Naive thymus-derived CD8-positive, alpha-beta T cell (primary cell): Measurements from ENCODE around the gene BBS4. TPM values are rescaled to one million over a fixed set of nuclear protein-coding genes. Genes with fewer than 3 reads are reported as not detected.

Experiments used
- ATAC-seq, 2 donors: fragments of 150-1000 bp; cut with Tn5 transposase in 1 of 2; sonication (Bioruptor Pico), chemical (Tn5 transposase) in 1 of 2; 1 replicate in 1 of 2; 2 replicates in 1 of 2; pipeline ENCODE4 v1.10.0; 2021; ENCODE audit warnings: mild to moderate bottlenecking in 2 of 2, moderate library complexity in 2 of 2
- POLR2A ChIA-PET: fragments of 350-600 bp; sonication (Branson Sonifier 250); formaldehyde crosslinking; loops from one replicate; lab custom pipeline; 2021; ENCODE audit warnings: antibody characterized with exemption; lab: Charles Lee
- DNase-seq, 10 donors: peaks; one replicate each; pipeline versions ENCODE4 v3.0.0 to v3.0.0-alpha.2; 2020 to 2022
- H3K27ac Mint-ChIP-seq, 10 donors: one replicate each; pipeline ENCODE4 v1.8.0; 2020 to 2022; ENCODE audit warnings: mild to moderate bottlenecking in 10 of 10, mixed read lengths in 10 of 10, moderate library complexity in 4 of 10, inconsistent platforms in 1 of 10
- H3K27me3 Mint-ChIP-seq, 5 donors: one replicate each; pipeline ENCODE4 v1.8.0; 2021 to 2022; ENCODE audit warnings: mixed read lengths in 5 of 5
- H3K36me3 Mint-ChIP-seq, 3 donors: one replicate each; pipeline ENCODE4 v1.8.0; 2020 to 2022; ENCODE audit warnings: mixed read lengths in 3 of 3, mild to moderate bottlenecking in 2 of 3, inconsistent platforms in 1 of 3
- H3K4me1 Mint-ChIP-seq, 4 donors: one replicate each; pipeline ENCODE4 v1.8.0; 2021 to 2022; ENCODE audit warnings: mixed read lengths in 4 of 4
- H3K4me3 Mint-ChIP-seq, 10 donors: one replicate each; pipeline ENCODE4 v1.8.0; 2020 to 2022; ENCODE audit warnings: mild to moderate bottlenecking in 10 of 10, mixed read lengths in 10 of 10, moderate library complexity in 6 of 10, inconsistent platforms in 1 of 10
- H3K9me3 Mint-ChIP-seq, 9 donors: one replicate each; pipeline ENCODE4 v1.8.0; 2020 to 2022; ENCODE audit warnings: mixed read lengths in 9 of 9, mild to moderate bottlenecking in 3 of 9, inconsistent platforms in 1 of 9, moderate library complexity in 1 of 9
- polyA plus RNA-seq, 3 donors: library from polyadenylated mRNA; unstranded; fragments of 300-500 nt; fragmentation: Illumina TruSeq; gene quantifications; one replicate each; pipeline ENCODE4 v1.2.3, GENCODE V29; 2021
- total RNA-seq, 8 experiments: library from RNA in 2 of 8; stranded (reverse) in 2 of 8; gene quantifications; one replicate each; pipeline ENCODE4 v1.2.3 and lab custom pipeline; 2021 to 2026

BBS4 gene
- total and polyA plus RNA-seq, 5 experiments from 2014 or later = 14.4 to 28.7 (median 15.9) TPM

DNA sequence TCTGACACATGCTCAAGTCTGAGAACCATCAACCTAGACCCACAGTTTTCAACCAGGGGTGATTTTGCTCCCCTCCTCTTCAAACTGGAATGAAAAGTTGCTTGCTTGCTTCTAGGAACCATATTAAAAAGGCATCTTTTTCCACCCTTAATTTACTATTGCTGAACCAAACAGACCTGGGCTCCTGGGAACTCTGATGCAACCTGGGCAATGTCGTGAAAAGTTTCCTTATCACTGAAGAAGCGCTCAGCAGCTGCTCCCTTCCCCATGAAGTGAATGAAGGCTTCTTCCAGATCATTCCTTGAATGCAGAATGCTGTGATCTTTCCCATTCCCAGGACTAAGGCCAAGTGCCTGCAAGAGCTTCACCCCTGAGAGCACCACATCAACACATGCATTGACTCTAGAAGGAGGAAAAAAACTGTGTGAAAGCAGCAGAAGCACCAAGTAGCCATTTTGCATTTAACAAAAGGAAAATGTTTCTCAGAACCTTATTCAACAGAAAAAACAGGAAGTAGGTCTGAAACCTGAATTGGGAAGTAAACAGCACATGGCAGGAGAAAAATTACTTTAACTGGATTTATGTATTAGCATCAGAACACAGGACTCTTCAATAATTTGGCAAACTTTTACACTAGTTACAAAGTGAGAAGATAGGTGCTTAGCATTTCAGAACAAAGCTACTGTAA is 88.8 kb downstream of the BBS4 start:
- ATAC-seq = no peak
- no peaks in the 10 kb centered on the region for H3K27me3 Mint-ChIP-seq
- POLR2A ChIA-PET = no interaction called here
- H3K9me3 Mint-ChIP-seq = no peaks in the 10 kb centered on the region
- H3K36me3 Mint-ChIP-seq = peaks cover 18 to 79% (median 31%) of the 10 kb centered on the region in 3 donors
- peak overlapping the region in 1 of 10 donors; percentile 25 for H3K4me3 Mint-ChIP-seq
- peak overlapping the region in 6 of 10 donors; percentile 5 to 76 (median 50) for H3K27ac Mint-ChIP-seq
- DNase-seq = no peak
- peaks cover 12 to 53% (median 43%) of the 10 kb centered on the region in 4 donors for H3K4me1 Mint-ChIP-seq

DNA sequence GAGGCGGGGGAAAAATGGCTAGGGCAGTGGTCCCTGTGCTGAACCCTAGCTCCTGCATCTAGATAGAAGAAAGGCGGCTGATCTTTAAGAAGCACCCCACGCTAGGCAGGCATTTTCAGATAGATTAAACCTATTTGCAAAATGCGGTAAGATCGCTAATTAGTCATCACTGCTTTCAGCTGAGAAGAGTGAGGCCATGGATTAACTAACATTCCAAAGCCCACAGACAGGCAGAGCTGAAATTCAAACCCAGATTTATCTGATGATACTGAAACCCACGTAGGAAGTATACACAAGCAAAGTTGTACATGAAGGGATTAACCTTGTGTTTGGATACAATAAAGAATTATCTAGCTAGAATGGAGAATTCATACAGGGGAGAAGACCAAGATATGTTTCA is 92.8 kb downstream of the BBS4 start:
- no peak for DNase-seq
- Mint-ChIP-seq H3K4me3 (peak overlapping the region in 2 of 10 donors; percentile 28 to 42), H3K9me3 (no peaks in the 10 kb centered on the region), H3K36me3 (peaks cover 17 to 59% (median 18%) of the 10 kb centered on the region in 3 donors), H3K27me3 (no peaks in the 10 kb centered on the region), H3K4me1 (peaks cover 23 to 79% (median 63%) of the 10 kb centered on the region in 4 donors), H3K27ac (peak overlapping the region in 1 of 10 donors; percentile 22)
- no peak for ATAC-seq
- POLR2A ChIA-PET = interaction anchor here (0.7 kb wide), 1 partner anchor 318 kb away, joined by 3 read pairs; no protein-coding TSS in a partner anchor

DNA sequence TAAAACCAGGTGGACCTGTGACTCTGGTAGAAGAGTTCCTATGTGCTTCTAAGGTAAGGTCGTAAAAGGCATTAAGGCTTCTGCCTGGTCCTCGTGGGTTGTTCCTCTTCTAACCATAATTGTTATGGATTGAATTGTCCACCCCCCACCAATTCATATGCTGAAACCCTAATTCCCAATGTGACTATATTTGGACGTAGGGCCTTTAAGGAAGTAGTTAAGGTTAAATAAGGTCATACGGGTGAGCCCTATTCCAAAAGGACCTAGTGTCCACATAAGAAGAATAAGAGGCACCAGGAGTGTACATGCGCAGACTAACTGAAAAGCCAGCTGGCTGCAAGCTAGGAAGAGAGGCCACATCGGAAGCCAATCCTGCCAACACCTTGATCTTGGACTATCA is 95.6 kb downstream of the BBS4 start:
- Mint-ChIP-seq H3K27me3 (no peaks in the 10 kb centered on the region), H3K36me3 (peaks cover 13 to 34% (median 17%) of the 10 kb centered on the region in 3 donors), H3K9me3 (no peaks in the 10 kb centered on the region), H3K4me1 (peaks cover 27 to 73% (median 63%) of the 10 kb centered on the region in 4 donors), H3K4me3 (peak overlapping the region; percentile 43 to 98 (median 69)), H3K27ac (peak overlapping the region in 8 of 10 donors; percentile 3 to 56 (median 24))
- no peak for ATAC-seq
- POLR2A ChIA-PET = interaction anchor here (0.7 kb wide), 1 partner anchor 23 kb away, joined by 4 read pairs; no protein-coding TSS in a partner anchor
- no peak for DNase-seq

DNA sequence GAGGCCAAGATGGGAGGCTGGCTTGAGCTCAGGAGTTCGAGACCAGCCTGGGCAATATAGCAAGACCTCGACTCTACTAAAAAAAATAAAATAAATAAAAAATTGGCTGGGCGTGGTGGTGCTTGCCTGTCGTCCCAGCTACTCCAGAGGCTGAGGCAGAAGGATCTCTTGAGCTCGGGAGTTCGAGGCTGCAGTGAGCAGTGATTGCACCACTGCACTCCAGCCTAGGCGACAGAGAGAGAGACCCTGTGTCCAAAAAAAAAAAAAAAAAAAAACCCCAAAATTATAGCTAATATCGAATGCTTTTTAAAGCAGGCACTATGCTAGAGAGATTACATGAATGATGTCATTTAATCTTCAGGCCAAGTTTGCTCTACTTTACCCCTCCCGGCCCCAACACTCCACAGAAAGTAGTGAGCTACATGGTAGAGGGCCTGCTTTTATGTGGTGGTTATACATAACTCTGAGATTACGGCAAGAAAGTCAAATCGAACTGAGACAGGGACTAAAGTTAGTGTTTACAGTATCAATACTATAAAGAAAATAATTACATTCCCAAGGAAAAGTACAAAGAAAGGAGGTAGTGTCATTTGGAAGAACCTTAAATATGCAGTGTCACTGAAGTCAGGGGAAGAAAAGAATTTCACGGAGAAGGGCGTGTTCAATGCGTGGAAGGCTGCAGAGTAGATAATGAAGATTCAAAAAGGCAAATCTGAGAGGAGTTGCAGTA is 96.4 kb downstream of the BBS4 start:
- Mint-ChIP-seq H3K36me3 (peaks cover 12 to 31% (median 17%) of the 10 kb centered on the region in 3 donors), H3K27ac (peak overlapping the region; percentile 92 to 99 (median 97)), H3K4me1 (peaks cover 27 to 67% (median 59%) of the 10 kb centered on the region in 4 donors), H3K9me3 (no peaks in the 10 kb centered on the region), H3K27me3 (no peaks in the 10 kb centered on the region), H3K4me3 (peak overlapping the region; percentile 88 to 98 (median 96))
- DNase-seq (no peak), ATAC-seq (no peak)
- POLR2A ChIA-PET = interaction anchor here (0.6 to 1.0 kb wide), 7 partner anchors 15 to 890 kb away, joined by 3 to 8 read pairs (median 3); no protein-coding TSS in a partner anchor

DNA sequence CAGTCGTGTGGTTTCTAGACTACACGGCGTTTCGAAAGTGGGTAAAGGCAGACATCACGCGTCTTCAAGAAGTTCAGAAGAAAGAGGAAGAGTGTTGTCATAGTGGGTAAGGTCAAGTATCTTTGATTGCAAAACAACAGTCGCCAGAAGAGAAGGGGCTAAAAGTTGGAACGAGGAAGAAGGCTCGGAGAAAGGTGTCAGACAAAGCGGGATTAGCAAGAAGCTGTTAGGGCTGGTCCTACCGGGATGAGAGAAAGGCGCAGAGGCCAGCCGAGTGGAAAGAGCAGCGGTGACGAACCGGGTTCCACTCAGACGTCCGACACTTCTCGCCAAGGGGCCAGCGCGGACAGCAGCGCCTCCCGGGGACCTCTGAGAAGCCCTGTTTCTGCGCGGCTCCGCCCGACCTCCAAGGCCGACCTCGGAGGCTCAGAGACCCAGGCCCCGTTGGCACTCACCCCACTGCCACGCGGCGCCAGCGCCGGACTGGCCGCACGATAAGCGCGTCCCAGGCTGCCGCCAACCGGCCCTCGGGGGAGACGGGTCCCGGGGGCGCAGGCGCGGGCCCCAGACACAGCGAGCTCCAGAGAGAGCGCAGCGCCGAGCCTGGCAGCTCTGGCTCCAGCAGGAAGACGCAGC is 97.1 kb downstream of the BBS4 start:
- DNase-seq (peak in 6 of 10 donors; percentile 20 to 62 (median 30)), ATAC-seq (peak; percentile 24 to 26)
- no peaks in the 10 kb centered on the region for H3K27me3 Mint-ChIP-seq
- H3K36me3 Mint-ChIP-seq = peaks cover 9 to 26% (median 17%) of the 10 kb centered on the region in 3 donors
- peak overlapping the region; percentile 88 to 98 (median 96) for H3K4me3 Mint-ChIP-seq
- POLR2A ChIA-PET = interaction anchor here (0.6 to 1.0 kb wide), 11 partner anchors 11 to 890 kb away, joined by 3 to 8 read pairs (median 3); partner anchors contain the start of gene HEXA
- no peaks in the 10 kb centered on the region for H3K9me3 Mint-ChIP-seq
- peaks cover 27 to 64% (median 56%) of the 10 kb centered on the region in 4 donors for H3K4me1 Mint-ChIP-seq
- peak overlapping the region; percentile 92 to 99 (median 98) for H3K27ac Mint-ChIP-seq

DNA sequence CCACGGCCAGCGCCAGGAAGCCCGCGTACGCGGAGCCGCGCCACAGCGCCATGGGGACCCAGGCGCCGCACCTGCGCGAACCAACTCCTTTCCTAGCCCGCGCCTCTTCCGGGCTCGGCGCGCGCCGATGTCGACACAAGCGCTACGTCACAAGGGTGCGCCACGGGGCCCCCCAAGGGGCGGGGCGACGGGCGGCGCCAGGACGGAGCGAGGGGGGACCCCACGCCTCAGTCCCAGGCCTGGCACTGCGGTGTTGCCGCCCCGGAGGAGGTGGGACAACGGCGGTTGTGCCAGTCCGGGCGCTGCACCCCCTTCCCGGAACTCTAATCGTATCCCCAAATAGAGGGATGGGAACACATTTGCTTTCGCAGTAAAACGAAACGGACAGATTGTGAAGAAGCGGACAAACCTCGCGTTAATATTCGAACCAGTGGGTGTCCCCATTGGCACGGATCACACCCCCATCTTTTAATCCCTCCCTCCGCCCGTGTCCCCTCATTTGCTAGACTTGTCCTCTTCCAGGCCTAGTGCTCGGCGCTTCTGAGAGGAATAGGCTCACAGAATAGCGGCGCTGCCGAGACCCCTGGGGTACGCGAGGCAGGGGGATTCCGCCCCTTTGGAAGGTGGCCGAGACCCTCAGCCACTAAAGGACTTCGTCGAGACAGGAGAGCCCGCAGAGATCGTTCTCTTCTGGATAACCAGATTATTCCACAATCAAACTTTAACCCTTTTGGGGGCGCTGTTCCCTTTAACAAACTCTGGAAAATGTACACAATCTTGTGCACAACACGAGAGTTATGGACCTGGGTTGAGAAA is 97.8 kb downstream of the BBS4 start, which contains the start of gene ADPGK:
Gene ADPGK, minus strand, starts transcription at position 119 of the 816 bp plus-strand sequence. Its CDS starts 67 bp downstream, at position 52.
- peak; percentile 82 to 83 for ATAC-seq
- H3K27me3 Mint-ChIP-seq = no peaks in the 10 kb centered on the region
- H3K27ac Mint-ChIP-seq = peak within 1 kb of the TSS; percentile 92 to 99 (median 99)
- no peaks in the 10 kb centered on the region for H3K9me3 Mint-ChIP-seq
- POLR2A ChIA-PET = interaction anchor here (0.6 to 1.0 kb wide), 10 partner anchors 10 to 556 kb away, joined by 3 to 4 read pairs (median 3); partner anchors contain the start of genes BBS4, HEXA and HIGD2B
- peaks cover 25 to 57% (median 49%) of the 10 kb centered on the region in 4 donors for H3K4me1 Mint-ChIP-seq
- peaks cover 7 to 19% (median 12%) of the 10 kb centered on the region in 3 donors for H3K36me3 Mint-ChIP-seq
- peak; percentile 92 to 99 (median 96) for DNase-seq
- H3K4me3 Mint-ChIP-seq = peak within 1 kb of the TSS; percentile 88 to 98 (median 96)

DNA sequence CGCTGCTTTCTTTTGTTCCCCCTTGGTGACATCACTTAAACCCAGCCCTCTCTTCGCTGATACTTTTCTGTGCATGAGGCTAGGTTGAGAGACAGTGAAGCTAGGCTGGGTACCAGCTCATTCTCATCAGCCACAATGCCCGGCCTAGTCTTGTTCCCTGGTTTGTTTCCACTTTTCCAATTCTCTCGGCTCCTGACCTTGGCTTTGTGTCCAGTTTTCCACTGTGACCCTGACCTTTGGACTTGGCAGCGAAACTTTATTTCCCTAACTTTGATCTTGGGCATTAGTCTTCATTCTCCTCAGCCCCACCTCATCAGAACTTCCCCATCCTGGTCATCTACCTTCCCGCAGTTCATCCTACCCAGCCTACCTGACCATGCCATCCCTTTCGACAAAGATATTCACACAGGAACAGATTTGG is 98.5 kb downstream of the BBS4 start:
- ATAC-seq (peak; percentile 32 to 43), DNase-seq (no peak)
- Mint-ChIP-seq H3K27me3 (no peaks in the 10 kb centered on the region), H3K36me3 (peaks cover 6 to 16% (median 11%) of the 10 kb centered on the region in 3 donors), H3K4me1 (peaks cover 25 to 54% (median 45%) of the 10 kb centered on the region in 4 donors), H3K4me3 (peak overlapping the region; percentile 88 to 98 (median 96)), H3K27ac (peak overlapping the region; percentile 92 to 99 (median 99)), H3K9me3 (no peaks in the 10 kb centered on the region)
- POLR2A ChIA-PET = interaction anchor here (0.5 to 1.0 kb wide), 4 partner anchors 9 to 295 kb away, joined by 3 to 8 read pairs (median 4); partner anchors contain the start of genes BBS4 and HIGD2B

DNA sequence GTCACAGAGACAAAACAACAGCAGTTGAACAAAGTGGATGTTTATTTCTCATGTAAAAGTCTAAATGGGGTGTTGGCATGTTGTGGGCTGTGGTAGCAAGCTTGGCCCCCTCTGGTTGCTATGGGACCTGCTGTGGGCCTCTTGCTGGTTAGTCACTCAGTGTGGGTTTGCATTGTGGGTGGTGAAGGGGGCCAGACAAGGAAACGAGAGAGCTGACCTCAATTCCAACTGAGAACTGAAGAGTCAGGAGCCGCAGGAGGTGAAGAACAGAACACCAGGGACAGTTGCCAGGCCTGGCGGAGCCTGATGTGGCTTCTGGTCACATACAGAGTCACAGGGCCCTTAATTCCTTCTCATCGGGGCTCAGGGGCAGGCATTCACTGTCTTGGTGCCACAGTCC is 99.4 kb downstream of the BBS4 start:
- H3K4me1 Mint-ChIP-seq = peaks cover 17 to 45% (median 35%) of the 10 kb centered on the region in 4 donors
- no peaks in the 10 kb centered on the region for H3K27me3 Mint-ChIP-seq
- no peaks in the 10 kb centered on the region for H3K9me3 Mint-ChIP-seq
- peak overlapping the region in 3 of 10 donors; percentile 19 to 98 (median 73) for H3K4me3 Mint-ChIP-seq
- peak overlapping the region; percentile 74 to 99 (median 98) for H3K27ac Mint-ChIP-seq
- peaks cover 0 to 6% (median 5%) of the 10 kb centered on the region in 3 donors for H3K36me3 Mint-ChIP-seq
- POLR2A ChIA-PET = no interaction called here
- no peak for ATAC-seq
- peak in 1 of 10 donors; percentile 32 for DNase-seq

DNA sequence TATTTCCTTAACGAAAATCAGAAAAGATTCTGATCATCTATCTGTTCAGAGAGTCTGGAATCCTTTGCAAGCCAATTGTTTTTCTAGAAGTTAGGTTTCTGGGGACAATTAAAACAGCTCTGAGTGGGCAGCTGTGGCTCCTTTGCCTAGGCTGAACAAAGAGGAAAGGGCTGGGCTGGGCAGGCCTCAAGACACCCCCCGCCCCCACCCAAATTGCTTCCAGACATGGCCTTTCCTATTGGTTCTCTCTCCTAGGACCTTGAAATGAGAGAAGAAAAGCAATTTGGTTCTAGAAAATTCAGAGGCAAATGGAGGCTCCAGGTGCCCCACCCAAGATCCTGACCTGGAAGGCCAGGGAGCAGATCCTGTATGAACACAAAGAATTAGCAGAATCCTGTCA is 99.8 kb downstream of the BBS4 start:
- POLR2A ChIA-PET = no interaction called here
- no peak overlapping the region for H3K4me3 Mint-ChIP-seq
- H3K36me3 Mint-ChIP-seq = peaks cover 0 to 6% (median 5%) of the 10 kb centered on the region in 3 donors
- peaks cover 15 to 41% (median 31%) of the 10 kb centered on the region in 4 donors for H3K4me1 Mint-ChIP-seq
- ATAC-seq (no peak), DNase-seq (no peak)
- H3K27ac Mint-ChIP-seq = peak overlapping the region in 6 of 10 donors; percentile 92 to 99 (median 98)
- H3K9me3 Mint-ChIP-seq = no peaks in the 10 kb centered on the region
- no peaks in the 10 kb centered on the region for H3K27me3 Mint-ChIP-seq

DNA sequence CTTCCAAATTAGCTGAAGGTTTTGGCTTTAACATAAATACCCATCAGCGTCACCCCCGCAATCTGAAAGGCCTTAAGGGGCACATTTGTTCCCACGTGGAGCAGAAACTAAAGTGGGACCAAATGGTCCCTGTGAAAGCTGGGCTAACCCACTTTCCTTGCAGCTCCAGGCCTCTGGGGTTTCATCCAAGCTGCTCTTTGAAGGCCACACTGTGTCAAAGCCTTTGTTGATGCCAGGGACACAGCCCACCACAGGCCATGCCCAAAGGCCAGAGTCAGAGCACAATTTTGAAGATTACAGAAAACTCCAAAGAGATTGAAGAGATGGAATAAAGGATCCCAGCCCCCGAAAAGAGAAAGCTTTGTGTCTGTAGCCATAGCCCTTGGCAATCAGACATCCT is 100.2 kb downstream of the BBS4 start:
- DNase-seq (no peak), ATAC-seq (no peak)
- Mint-ChIP-seq H3K27ac (peak overlapping the region in 2 of 10 donors; percentile 58 to 65), H3K36me3 (peaks cover 0 to 5% (median 4%) of the 10 kb centered on the region in 3 donors), H3K9me3 (no peaks in the 10 kb centered on the region), H3K27me3 (no peaks in the 10 kb centered on the region), H3K4me3 (no peak overlapping the region), H3K4me1 (peaks cover 11 to 37% (median 27%) of the 10 kb centered on the region in 4 donors)
- POLR2A ChIA-PET = no interaction called here
